ENCODE measurements around the gene AJM1.

AJM1 gene

DNA sequence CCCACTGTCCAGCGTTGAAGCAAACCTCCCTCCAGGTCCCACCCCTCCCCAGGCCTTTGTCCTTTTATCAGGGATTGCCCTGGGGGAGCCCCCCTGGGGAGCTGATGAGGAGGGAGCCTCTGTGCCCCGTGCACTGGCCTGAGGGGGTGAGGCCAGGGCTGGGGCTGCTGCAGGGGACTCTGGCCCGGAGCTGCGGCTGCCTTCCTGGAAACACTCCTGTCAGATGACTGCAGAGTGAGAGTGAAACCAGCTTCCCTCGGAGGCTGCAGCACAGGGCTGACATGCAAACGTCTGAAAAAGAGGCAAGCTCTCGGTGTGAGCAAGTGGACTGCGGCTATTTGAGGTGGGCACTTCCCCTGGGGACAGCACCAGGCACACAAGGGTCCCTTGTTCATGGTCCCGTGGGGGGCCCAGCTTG is 39.4 kb downstream of the AJM1 start:
- TF ChIP-seq OSR1 (CRISPR knock-in tag; IDR thresholded peaks at IDR 0.05) (no peak), TOX (CRISPR knock-in tag; IDR thresholded peaks at IDR 0.05; ENCODE audit: borderline replicate concordance) (no peak), ZNF565 (CRISPR knock-in tag; conservative IDR thresholded peaks at IDR 0.05; ENCODE audit: low read depth) (no peak), GLIS3 (CRISPR knock-in tag; IDR thresholded peaks at IDR 0.05) (no peak), SNAI2 (CRISPR knock-in tag; IDR thresholded peaks at IDR 0.05) (no peak), ISL1 (CRISPR knock-in tag; IDR thresholded peaks at IDR 0.05) (no peak), CSDC2 (CRISPR knock-in tag; IDR thresholded peaks at IDR 0.05) (no peak), ZFP3 (CRISPR knock-in tag; IDR thresholded peaks at IDR 0.05) (no peak), ZC3H10 (CRISPR knock-in tag; IDR thresholded peaks at IDR 0.05) (no peak)
- TF ChIP-seq, protein P1, sequence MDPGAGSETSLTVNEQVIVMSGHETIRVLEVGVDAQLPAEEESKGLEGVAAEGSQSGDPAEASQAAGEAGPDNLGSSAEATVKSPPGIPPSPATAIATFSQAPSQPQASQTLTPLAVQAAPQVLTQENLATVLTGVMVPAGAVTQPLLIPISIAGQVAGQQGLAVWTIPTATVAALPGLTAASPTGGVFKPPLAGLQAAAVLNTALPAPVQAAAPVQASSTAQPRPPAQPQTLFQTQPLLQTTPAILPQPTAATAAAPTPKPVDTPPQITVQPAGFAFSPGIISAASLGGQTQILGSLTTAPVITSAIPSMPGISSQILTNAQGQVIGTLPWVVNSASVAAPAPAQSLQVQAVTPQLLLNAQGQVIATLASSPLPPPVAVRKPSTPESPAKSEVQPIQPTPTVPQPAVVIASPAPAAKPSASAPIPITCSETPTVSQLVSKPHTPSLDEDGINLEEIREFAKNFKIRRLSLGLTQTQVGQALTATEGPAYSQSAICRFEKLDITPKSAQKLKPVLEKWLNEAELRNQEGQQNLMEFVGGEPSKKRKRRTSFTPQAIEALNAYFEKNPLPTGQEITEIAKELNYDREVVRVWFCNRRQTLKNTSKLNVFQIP (CRISPR knock-in tag; IDR thresholded peaks at IDR 0.05; ENCODE audit: borderline replicate concordance, low read depth), result no peak
- TF ChIP-seq, protein P2, sequence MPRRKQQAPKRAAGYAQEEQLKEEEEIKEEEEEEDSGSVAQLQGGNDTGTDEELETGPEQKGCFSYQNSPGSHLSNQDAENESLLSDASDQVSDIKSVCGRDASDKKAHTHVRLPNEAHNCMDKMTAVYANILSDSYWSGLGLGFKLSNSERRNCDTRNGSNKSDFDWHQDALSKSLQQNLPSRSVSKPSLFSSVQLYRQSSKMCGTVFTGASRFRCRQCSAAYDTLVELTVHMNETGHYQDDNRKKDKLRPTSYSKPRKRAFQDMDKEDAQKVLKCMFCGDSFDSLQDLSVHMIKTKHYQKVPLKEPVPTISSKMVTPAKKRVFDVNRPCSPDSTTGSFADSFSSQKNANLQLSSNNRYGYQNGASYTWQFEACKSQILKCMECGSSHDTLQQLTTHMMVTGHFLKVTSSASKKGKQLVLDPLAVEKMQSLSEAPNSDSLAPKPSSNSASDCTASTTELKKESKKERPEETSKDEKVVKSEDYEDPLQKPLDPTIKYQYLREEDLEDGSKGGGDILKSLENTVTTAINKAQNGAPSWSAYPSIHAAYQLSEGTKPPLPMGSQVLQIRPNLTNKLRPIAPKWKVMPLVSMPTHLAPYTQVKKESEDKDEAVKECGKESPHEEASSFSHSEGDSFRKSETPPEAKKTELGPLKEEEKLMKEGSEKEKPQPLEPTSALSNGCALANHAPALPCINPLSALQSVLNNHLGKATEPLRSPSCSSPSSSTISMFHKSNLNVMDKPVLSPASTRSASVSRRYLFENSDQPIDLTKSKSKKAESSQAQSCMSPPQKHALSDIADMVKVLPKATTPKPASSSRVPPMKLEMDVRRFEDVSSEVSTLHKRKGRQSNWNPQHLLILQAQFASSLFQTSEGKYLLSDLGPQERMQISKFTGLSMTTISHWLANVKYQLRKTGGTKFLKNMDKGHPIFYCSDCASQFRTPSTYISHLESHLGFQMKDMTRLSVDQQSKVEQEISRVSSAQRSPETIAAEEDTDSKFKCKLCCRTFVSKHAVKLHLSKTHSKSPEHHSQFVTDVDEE (CRISPR knock-in tag; IDR thresholded peaks at IDR 0.05), result no peak
- TF ChIP-seq, protein P3, sequence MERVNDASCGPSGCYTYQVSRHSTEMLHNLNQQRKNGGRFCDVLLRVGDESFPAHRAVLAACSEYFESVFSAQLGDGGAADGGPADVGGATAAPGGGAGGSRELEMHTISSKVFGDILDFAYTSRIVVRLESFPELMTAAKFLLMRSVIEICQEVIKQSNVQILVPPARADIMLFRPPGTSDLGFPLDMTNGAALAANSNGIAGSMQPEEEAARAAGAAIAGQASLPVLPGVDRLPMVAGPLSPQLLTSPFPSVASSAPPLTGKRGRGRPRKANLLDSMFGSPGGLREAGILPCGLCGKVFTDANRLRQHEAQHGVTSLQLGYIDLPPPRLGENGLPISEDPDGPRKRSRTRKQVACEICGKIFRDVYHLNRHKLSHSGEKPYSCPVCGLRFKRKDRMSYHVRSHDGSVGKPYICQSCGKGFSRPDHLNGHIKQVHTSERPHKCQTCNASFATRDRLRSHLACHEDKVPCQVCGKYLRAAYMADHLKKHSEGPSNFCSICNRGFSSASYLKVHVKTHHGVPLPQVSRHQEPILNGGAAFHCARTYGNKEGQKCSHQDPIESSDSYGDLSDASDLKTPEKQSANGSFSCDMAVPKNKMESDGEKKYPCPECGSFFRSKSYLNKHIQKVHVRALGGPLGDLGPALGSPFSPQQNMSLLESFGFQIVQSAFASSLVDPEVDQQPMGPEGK (CRISPR knock-in tag; IDR thresholded peaks at IDR 0.05; ENCODE audit: borderline replicate concordance), result no peak
- TF ChIP-seq, protein P4, sequence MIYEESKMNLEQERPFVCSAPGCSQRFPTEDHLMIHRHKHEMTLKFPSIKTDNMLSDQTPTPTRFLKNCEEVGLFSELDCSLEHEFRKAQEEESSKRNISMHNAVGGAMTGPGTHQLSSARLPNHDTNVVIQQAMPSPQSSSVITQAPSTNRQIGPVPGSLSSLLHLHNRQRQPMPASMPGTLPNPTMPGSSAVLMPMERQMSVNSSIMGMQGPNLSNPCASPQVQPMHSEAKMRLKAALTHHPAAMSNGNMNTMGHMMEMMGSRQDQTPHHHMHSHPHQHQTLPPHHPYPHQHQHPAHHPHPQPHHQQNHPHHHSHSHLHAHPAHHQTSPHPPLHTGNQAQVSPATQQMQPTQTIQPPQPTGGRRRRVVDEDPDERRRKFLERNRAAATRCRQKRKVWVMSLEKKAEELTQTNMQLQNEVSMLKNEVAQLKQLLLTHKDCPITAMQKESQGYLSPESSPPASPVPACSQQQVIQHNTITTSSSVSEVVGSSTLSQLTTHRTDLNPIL (CRISPR knock-in tag; IDR thresholded peaks at IDR 0.05; ENCODE audit: low read depth), result no peak
- ATAC-seq, result peak; percentile 11; the same call in 1 of the 3 replicates

DNA sequence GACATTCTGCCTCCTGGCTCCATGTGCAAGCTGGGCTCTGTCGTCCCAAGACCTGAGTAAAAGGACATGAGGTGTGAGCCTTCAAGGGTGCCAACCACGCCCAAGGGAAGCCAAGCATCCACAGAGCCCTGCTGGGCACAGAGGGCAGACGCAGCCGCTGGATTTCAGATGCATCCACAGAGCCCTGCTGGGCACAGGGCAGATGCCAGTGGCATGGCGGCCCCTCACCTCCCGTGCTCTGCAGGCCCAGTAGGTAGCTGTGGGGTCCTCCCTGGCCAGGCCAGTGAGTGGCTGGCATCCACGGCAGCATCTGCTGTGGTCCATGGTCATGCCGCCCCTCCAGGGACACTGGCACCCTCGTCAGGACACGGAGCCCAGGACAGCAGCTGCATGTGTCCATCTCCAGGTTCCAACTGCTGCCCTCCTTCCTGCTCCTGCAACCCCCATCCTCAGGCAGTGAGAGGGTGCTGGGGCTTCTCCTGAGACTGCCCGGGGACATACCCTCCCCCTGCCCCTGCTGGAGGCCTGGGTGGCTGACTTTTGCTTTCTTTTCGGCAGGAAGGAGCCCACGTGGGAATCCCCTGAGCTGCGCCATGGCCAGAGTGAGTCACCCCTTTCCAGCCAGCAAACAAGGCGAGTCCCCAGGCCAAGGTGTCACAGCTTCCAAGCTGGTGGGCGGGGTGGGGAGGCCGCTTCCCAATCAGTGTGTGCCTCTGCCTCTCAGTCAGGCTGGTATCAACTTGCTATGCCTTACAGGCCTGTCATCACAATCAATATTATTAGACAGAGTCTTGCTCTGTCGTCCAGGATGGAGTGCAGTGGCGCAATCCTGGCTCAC is 40.0 kb downstream of the AJM1 start:
- ATAC-seq, result peak; percentile 11; the same call in 2 of the 3 replicates
- TF ChIP-seq OSR1 (CRISPR knock-in tag; IDR thresholded peaks at IDR 0.05) (no peak), ISL1 (CRISPR knock-in tag; IDR thresholded peaks at IDR 0.05) (no peak), ZFP30 (CRISPR knock-in tag; IDR thresholded peaks at IDR 0.05) (no peak), BACH2 (CRISPR knock-in tag; IDR thresholded peaks at IDR 0.05; ENCODE audit: borderline replicate concordance) (no peak), TCF4 (CRISPR knock-in tag; IDR thresholded peaks at IDR 0.05; ENCODE audit: borderline replicate concordance) (no peak), SNAI2 (CRISPR knock-in tag; IDR thresholded peaks at IDR 0.05) (no peak), ZNF565 (CRISPR knock-in tag; conservative IDR thresholded peaks at IDR 0.05; ENCODE audit: low read depth) (no peak), CSDC2 (CRISPR knock-in tag; IDR thresholded peaks at IDR 0.05) (no peak), GLIS3 (CRISPR knock-in tag; IDR thresholded peaks at IDR 0.05) (no peak), ARNTL (CRISPR knock-in tag; IDR thresholded peaks at IDR 0.05; ENCODE audit: borderline replicate concordance, low read depth) (no peak), ZNF8 (CRISPR knock-in tag; IDR thresholded peaks at IDR 0.05) (no peak), ZC3H10 (CRISPR knock-in tag; IDR thresholded peaks at IDR 0.05) (no peak)
- TF ChIP-seq, protein P5, sequence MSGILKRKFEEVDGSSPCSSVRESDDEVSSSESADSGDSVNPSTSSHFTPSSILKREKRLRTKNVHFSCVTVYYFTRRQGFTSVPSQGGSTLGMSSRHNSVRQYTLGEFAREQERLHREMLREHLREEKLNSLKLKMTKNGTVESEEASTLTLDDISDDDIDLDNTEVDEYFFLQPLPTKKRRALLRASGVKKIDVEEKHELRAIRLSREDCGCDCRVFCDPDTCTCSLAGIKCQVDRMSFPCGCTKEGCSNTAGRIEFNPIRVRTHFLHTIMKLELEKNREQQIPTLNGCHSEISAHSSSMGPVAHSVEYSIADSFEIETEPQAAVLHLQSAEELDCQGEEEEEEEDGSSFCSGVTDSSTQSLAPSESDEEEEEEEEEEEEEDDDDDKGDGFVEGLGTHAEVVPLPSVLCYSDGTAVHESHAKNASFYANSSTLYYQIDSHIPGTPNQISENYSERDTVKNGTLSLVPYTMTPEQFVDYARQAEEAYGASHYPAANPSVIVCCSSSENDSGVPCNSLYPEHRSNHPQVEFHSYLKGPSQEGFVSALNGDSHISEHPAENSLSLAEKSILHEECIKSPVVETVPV (CRISPR knock-in tag; IDR thresholded peaks at IDR 0.05), result no peak
- TF ChIP-seq, protein P1 (CRISPR knock-in tag; IDR thresholded peaks at IDR 0.05; ENCODE audit: borderline replicate concordance, low read depth), result no peak
- TF ChIP-seq, protein P4 (CRISPR knock-in tag; IDR thresholded peaks at IDR 0.05; ENCODE audit: low read depth), result no peak
- TF ChIP-seq, protein P3 (CRISPR knock-in tag; IDR thresholded peaks at IDR 0.05; ENCODE audit: borderline replicate concordance), result no peak

All from SK-N-SH treated with all-trans-retinoic acid at 6 μM for 48 hours (cell line).